Activated naive CD8-positive, alpha-beta T cell treated with anti-CD3 and anti-CD28 coated beads, Interleukin-2, amount 50 U/mL, for 16 hours (primary cell): ENCODE data around the gene BICRA.
"Not testable (repeated sequence)": the region's sequence is repeated elsewhere in the genome, so short reads cannot be mapped to it uniquely, and the experiment has no call there.

Source experiments
- DNase-seq: peaks from one replicate; pipeline ENCODE4 v3.0.0-alpha.2; 2020; ENCODE audit warnings: low read depth, low spot score

Gene BICRA

DNA sequence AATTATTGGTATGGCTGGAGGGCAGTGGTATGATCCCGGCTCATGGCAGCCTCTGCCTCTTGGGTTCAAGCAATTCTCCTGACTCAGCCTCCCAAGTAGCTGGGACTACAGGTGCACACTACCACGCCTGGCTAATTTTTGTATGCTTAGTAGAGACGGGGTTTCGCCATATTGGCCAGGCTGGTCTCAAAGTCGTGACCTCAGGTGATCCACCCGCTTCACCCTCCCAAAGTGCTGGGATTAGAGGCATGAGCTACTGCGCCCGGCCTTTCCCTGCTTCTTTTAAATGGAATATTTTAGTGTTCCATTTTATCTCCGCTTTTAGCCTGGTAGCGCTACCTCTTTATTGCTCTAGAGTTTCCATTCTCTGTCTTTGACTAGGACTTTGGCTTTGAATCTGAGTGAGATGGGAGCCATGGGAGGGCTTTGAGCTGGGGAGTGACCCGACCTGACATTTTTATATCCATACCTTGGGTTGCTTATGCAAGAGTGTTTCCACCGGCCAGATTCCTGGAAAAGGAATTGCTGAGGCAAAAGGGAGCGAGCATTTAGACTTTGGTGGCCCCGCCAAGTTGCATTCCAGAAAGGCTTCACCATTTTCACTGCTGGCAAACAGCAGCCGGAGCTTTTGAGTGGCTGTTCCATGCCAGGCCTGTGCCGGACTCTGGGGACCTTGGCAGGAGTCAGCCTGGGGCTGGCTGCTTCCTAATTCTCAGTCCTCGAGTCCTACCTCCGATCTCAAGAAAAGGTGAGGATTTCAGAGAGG lies 22.9 kb downstream of the BICRA start:
- DNase-seq, result no peak

DNA sequence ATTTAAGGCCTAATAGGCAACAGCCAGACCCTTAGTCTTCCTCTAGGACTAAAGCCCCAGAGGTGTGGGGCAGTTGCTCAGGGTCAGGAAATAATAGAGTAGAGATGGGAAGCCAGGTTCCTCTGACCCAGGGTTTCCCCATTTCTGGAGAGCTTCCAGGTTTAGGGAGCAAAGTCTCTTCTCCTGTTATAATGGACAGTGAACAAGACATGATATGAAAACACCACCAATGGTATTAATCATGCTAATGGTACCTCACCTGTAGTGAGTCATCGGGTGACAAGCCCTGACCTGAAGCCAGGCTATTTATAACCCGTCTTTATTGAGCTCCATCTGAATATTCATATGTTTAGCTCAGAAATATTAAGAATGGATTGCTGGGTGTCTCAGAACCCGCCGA lies 24.6 kb downstream of the BICRA start:
- DNase-seq, result no peak

DNA sequence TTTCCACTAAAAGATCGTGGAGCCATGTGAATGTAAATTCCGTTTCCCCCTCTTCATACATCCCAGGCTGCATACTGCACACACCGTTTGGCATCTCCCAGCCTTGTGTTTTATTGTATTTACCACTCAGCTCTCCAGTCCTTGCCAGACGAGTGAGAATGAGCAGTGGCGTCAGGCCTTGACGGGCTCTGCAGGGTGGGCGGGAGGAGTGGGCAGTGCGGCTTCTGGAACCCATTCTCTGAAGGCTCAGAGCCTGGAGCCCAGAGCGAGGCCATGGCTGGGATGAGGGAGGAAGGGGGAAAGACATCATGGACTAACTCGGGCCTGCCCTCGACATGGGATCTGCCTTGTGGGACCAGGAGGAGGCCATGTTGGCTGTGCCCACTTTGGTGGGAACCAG lies 25.1 kb downstream of the BICRA start:
- DNase-seq, result no peak

DNA sequence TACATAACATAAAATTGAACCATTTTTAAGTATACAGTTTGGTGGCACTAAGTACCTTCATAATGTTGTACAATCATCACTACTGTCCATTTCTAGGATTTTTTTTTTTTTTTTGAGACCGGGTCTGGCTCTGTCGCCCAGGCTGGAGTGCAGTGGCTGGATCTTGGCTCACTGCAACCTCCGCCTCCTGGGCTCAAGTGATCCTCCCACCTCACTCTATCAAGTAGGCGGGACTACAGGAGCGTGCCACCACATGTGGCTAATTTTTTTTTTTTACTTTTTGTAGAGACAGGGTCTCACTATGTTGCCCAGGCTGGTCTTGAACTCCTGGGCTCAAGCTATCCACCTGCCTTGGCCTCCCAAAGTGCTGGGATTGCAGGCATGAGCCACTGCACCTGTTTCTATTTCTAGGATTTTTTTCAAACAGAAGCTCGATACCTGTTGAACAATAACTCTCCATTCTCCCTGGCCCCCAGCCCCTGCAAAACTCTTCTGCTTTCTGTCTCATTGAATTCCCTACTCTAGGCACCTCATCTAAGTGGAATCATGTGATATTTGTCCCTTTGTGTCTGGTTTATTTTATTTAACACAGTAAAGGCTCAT lies 26.3 kb downstream of the BICRA start:
- not testable (repeated sequence) for DNase-seq

DNA sequence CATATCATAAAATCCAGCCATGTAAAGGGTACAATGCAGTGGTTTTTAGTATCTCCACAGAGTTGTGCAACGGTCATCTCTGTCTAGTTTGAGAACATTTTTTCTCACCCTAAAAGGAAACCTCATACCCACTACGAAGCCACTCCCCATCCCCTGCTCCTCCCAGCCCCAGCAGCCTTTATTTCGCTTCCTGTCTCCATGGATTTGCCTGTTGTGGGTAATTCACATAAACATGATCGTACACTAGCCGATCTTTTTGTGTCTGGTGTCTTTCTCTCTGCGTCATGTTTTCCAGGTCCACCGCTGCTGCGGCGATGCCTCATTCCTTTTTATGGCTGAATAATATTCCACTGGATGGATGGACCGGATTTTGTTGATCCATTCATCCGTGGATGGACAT lies 28.6 kb downstream of the BICRA start:
- no peak for DNase-seq

DNA sequence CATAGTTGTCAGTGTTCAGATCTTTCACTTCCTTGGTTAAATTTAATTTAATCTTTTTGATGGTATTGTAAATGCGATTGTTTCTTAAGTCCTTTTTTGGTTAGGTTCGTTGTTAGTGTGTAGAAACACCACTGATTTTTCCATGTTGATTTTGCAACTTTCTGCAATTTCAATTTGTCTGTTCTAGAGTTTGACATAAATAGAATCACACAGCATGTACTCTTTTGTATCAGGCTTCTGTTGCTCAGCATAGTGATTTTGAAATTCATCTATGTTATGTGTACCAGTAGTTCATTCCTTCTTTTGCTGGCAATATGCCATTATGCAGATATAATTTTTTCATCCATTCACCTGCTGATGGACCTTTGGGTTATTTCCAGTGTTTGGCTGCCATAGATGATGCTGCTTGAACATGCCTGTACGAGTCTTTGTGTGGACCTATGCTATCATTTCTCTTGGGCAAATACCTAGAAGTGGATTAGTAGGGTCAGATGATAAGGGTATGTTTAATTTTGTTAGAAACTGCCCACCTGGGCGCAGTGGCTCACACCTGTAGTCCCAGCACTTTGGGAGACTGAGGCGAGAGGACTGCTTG lies 33.1 kb downstream of the BICRA start:
- no peak for DNase-seq

DNA sequence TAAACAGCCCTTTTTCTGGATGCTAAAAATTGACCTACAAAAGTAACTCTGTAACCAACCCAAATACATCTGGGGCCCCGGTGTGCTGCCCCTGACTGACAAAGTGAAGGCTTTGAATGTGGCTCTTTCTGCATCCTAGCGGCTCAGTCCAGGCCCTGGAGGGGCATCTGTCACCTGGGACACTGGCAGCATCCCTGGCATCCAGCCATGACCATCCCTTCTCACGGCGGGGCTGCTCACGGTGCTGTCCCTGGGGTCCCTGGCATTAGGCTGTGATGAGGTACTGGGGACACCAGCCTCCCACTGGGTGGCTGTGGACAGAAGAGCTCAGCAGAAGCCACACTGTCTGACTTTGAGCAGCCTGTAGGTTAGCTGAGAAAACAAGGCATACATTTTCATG lies 34.3 kb downstream of the BICRA start:
- no peak for DNase-seq

DNA sequence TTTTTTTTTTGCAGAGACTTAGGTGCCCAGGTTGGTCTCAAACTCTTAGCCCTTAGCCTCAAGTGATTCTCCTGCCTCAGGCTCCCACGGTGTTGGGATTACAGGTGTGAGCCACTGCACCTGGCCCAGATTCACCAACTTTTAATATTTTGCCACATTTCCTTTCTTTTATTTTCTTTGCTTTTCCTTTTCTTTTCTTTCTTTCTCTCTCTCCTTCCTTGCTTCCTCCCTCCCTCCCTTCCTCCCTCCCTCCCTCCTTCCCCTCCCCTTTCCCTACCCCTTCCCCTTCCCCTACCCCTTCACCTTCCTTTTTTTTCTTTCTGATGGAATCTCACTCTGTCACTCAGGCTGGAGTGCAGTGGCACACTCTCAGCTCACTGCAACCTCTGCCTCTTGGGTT lies 35.3 kb downstream of the BICRA start:
- DNase-seq, result no peak

DNA sequence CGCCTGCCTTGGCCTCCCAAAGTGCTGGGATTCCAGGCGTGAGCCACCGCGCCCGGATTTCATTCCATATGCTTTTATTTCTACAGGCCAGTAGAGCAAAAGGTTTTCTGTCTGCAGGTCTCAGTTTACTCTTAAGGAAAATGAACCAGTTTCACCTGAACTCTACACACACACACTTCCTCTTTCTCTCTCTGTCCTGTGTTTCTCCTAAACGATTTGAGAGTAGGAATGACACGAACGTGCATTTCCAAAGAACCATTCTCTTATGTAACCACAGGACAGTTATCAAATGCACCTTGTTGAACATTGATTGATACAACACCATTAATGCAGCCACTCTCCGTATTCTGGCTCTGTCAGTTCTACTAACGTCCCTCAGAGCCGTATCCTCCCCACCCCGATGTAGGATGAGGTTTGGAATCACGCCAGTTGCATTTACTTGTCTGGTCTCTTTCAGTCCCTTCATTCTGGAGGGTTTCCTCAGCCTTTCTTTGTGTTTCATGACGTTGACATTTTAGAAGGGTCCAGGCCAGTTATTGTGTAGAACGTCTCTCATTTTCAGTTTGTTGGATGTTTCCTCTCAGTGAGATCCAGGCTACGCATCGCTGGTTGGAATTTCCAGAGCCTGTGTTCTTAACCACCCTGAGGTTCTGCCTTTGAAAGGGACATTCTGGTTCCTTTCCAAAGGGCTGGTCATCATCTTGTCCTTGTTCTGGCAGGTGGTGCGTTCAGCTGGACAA lies 36.0 kb downstream of the BICRA start:
- no peak for DNase-seq

DNA sequence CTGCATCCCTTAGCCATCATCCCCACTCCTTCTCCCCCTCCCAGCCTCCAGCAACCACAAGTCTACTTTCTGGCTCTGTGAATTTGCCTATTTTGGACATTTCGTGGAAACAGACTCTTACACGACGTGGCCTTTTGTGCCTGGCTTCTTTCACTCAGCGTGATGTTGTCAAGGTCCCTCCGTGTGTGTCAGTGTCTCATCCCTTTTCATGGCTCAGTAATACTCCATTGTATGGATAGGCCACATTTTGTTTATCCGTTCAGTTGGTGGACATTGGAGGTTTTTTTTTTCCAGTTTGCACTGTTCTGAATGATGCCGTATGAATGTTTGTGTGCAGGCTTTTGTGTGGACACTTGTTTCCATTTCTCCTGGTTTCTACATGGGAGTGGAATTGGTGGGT lies 38.0 kb downstream of the BICRA start:
- no peak for DNase-seq

DNA sequence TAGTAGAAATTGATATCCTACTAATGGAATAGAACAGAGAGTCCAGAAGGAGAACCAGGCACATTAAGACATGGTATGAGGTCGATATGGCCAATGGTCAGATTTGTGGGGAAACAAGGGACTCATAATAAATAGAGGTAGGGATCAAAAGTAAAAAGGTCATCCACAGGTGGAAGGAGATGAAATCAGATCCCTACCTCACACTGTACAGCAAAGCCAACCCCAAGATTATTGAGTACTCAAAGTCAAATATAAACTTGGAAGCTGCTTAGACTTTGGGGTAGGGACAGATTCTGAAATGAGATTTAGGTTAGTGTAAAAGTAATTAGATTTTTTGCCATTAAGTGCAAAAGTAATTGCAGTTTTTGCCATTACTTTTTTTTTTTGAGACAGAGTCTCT lies 40.7 kb downstream of the BICRA start:
- DNase-seq, result no peak

DNA sequence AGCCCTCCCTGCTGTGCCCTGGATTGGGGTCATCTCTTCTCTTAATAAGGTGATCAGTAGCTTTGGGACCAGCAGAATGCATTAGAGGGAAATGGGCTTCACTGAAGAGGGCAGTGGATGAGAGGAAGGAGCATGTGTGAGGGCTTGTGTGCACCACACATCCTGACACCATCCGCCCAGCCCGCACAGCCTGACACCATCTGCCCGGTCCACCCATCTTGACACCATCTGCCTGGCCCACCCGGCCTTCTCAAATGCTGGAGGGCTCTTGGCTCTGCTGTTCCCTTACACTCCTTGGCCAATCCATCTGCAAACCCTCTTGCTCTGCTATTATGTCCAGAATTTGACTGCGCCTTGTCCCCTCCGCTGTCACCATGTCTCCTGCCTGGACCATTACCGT lies 41.8 kb downstream of the BICRA start:
- no peak for DNase-seq

DNA sequence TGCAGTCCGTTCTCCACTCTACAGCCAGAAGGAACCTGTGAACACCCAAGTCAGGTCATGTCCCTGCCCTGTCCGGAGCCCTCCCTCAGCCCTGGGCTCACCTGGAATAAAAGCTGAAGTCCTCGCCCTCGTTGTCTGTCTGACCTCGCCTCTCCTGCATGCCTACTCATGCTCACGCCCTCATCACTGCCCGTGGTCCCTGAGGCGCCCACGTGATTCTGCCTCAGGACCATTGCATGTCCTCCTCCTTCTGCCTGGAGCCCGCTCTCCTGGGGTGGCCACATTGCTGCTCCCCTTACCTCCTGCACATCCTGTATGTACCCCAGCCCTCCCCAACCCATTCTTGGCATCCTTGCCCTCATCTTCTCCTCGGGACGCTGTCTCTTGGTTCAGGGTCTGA lies 42.2 kb downstream of the BICRA start:
- no peak for DNase-seq

DNA sequence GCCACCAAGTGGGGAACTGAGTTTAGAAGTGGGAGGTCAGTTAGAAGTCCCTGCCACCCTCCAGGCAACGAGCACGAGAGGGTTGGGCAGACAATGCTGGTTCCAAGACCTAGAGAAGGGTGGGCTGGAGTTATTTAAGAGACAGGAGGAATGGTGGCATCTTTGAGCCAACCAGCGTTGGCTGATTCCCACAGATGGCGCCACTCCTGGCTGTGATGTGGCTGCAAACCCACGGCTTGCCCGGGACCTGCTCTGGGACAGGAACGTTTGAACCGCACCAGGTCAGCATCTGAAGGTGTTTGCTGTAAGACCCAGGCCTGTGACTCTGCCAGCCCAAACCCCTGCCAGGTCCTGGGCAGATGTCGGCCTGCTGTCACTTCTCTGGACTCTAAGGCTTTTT lies 42.8 kb downstream of the BICRA start:
- no peak for DNase-seq

DNA sequence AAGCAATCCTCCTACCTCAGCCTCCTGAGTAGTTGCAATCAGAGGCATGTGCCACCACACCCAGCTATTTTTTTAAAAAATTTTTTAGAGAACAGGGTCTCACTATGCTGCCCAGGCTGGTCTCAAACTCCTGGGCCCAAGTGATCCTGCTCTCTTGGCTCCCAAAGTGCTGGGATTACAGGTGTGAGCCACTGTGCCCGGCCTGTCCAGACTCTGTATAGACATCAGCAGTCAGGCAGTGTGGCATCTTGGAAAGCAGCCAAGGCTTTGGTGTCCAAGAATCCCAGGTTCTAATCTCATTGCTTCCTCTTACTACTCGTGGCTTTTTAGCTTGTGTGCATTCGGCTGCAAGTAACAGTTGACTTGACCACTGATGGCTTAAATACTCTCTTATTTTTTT lies 43.4 kb downstream of the BICRA start:
- DNase-seq, result no peak

DNA sequence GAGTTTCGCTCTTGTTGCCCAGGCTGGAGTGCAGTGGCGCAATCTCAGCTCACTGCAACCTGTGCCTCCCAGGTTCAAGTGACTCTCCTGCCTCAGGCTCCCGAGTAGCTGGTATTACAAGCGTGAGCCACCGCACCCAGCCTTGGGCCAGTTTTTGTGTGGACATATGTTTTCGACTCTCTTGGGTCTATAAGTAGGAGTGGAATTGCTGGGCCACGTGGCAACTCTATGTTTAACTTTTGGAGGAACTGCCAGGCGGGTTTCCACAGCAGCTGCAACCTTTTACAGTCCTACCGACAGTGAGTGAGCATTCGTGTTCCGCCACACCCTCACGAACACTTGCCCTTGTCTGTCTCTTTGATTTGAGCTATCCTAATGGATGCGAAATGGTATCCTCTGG lies 44.9 kb downstream of the BICRA start:
- no peak for DNase-seq

DNA sequence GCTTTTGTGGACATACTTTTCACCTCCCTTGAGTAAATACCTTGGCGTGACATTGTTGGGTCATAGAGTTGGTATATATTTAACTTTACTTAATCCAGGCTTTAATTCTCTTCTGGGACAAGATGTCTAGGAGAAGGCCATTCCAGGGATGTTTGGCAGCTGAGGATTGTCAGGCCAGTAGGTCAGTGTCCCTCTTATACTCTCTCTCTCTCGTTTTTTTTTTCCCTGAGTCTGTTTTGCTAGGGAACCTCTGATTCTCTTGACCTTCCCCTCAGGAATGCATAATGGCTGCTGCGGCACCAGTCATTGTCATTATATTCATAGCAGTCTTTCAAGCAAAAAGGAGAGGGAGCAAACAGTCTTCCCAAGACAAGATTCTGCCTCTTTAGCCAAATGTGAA lies 48.8 kb downstream of the BICRA start:
- DNase-seq, result no peak

DNA sequence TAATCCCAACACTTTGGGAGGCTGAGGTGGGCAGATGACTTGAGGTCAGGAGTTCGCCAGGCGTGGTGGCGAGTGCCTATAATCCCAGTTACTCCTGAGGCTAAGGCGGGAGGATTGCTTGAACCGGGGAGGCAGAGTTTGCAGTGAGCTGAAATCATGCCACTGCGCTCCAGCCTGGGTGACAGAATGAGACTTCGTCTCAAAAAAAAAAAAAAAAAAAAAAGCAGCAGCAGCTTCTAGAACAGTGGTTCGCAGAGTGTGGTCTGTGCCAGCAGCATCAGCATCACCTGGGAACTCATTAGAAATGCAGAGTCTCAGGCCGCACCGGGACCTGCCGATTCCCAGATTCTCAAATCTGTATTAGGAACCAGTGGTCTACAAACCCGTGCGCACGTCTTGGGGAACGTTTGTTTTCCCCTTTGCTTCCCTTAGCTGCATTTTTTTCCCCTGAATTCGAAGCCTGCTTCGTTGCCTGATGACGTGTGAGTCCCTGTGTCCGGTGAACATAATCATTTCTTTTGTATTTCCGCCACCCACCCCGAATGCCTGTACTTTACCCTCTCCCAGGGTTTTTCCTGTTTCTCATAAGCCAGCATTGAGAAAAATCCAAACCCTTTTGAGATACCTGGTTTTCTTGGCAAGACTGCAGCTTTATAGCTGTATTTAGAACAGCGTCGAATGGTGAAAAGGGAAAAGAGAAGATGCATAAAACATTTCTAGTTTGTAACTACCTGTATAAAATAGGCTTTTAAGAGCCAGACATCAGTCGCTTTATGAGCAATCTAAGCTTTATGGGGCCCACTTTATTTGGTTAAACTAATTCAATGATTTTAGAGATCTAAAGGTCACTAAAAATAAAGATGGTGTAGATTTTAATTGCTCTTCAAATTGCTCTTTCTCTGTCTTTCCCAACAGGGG lies 49.8 kb downstream of the BICRA start:
- DNase-seq, result no peak

DNA sequence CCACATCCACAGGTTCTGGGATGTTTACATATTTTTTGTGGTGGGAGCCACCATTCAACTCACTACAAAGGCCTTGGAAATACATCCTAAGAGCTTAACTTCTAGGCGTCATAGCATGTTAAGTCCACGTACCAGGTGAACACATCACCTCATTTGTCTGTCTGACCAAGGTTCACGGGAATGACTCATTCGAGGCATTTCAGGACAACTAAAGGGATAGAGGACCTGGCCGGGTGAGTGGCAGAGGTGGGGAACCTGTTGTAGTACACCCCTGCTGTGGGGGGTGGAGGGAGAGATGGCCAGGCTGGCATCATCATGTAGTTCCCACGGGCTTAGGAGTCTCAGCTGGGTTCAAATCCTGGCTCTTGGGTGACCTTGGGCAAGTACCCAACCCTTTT lies 51.5 kb downstream of the BICRA start:
- DNase-seq, result no peak

DNA sequence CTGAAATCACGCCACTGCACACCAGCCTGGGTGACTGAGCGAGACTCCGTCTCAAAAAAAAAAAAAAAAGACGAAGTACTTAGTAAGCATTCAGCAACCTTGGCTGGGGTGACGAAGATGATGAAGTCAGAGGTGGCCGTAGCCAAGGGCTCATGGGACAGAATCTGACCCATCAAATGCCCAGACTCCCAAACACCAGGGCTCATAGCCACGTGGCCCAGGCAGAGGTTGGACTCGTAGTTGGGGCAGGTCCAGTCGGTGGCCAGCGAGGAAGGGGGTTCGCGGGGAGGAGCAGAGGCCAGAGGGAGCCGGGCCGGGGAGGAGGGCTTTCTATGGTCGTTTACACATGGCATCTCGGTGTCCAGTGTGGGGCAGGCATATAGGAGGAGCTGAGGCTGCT lies 52.2 kb downstream of the BICRA start:
- no peak for DNase-seq

DNA sequence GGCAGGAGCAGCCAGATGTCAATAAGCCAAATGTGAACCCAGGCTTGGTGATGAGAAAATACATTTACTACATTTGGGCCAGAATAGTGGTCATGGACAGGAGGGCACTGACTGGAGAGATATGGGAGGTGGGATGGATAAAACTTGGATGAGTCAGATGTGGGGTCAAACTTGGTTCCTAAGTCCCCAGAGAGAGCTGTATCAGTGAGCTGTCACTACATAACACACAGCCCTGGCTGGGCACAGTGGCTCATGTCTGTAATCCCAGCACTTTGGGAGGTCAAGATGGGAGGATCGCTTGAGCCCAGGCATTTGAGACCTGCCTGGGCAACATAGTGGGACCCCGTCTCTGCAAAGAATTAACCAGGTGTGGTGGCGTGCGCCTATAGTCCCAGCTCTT lies 52.7 kb downstream of the BICRA start:
- no peak for DNase-seq
